Duodenal mucosa (tissue), 2 donors: ENCODE results near the gene CCDC30.
"Not testable (repeated sequence)": the region's sequence is repeated elsewhere in the genome, so short reads cannot be mapped to it uniquely, and the experiment has no call there.

Experiments used
- H3K27ac ChIP-seq: one replicate; pipeline ENCODE4 v1.7.0; 2013; ENCODE audit warnings: low read depth, low read length
- H3K27me3 ChIP-seq, 2 donors: one replicate each; pipeline ENCODE4 v1.7.0; 2013; ENCODE audit warnings: low read length in 2 of 2, control low read depth in 1 of 2; ENCODE audit not compliant: insufficient read depth in 2 of 2, control insufficient read depth in 1 of 2
- H3K36me3 ChIP-seq, 2 donors: one replicate each; pipeline ENCODE4 v1.7.0; 2013; ENCODE audit warnings: low read length in 2 of 2, control low read depth in 1 of 2; ENCODE audit not compliant: insufficient read depth in 2 of 2, control insufficient read depth in 1 of 2
- H3K4me1 ChIP-seq, 2 donors: one replicate each; pipeline ENCODE4 v1.7.0; 2013; ENCODE audit warnings: low read length in 2 of 2, control low read depth in 1 of 2; ENCODE audit not compliant: insufficient read depth in 2 of 2, control insufficient read depth in 1 of 2
- H3K4me3 ChIP-seq, 2 donors: one replicate each; pipeline ENCODE4 v1.7.0; 2013; ENCODE audit warnings: low read length in 2 of 2, low read depth in 1 of 2
- H3K9ac ChIP-seq, 2 donors: one replicate each; pipeline ENCODE4 v1.7.0; 2013; ENCODE audit warnings: low read length in 2 of 2, low read depth in 1 of 2
- H3K9me3 ChIP-seq, 2 donors: one replicate each; pipeline ENCODE4 v1.7.0; 2013; ENCODE audit warnings: low read length in 2 of 2, control low read depth in 1 of 2; ENCODE audit not compliant: control insufficient read depth in 1 of 2

The CCDC30 gene

DNA sequence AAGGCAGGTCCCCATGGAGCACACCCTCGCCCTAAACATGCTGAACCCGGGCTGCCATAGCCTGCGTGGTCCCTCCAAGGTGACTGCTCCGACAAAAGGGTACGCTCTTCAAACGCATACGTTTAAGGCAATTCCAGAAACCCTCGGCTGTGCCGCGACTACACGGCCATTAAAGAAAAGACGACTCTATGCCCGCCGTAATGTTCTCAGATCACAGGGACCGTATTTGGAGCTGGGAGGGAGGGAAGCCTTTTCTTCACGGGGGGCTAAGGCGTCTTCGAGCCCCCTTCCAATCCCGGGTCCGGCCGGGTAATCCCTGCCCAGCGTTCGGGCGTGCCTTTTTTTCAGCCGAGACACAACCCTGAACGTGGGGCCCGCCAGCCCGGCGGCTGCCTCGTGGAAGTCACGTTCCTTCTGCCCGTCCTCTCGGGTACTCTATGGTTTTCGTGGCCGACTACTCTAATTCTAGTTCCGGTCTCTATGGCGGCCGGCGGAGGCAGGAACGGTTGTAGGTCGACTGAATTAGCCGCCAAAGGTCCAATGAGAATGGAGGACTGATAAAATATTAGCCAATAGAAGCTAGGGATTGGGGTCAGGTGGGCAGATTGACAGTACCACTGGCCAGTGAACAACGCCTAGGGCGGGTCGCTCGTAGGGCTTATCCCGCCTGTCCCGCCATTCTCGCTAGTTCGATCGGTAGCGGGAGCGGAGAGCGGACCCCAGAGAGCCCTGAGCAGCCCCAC lies 218.8 kb downstream of the CCDC30 start, which contains the start of gene YBX1:
Gene YBX1 (plus strand): TSS at position 678 of the 743 bp plus-strand sequence. CDS start 148 bp downstream, outside the sequence.
- Histone ChIP-seq H3K27ac (peak within 1 kb of the TSS; percentile 61), H3K9me3 (no peaks in the 10 kb centered on the region), H3K9ac (peak within 1 kb of the TSS; percentile 81 to 96), H3K36me3 (peaks cover 0 to under 1% of the 10 kb centered on the region in 2 donors), H3K4me3 (peak within 1 kb of the TSS; percentile 84 to 93), H3K27me3 (no peaks in the 10 kb centered on the region), H3K4me1 (peaks cover 42 to 45% of the 10 kb centered on the region in 2 donors)

DNA sequence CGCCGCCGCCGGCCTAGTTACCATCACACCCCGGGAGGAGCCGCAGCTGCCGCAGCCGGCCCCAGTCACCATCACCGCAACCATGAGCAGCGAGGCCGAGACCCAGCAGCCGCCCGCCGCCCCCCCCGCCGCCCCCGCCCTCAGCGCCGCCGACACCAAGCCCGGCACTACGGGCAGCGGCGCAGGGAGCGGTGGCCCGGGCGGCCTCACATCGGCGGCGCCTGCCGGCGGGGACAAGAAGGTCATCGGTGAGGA lies 219.3 kb downstream of the CCDC30 start:
- Histone ChIP-seq H3K4me1 (peaks cover 42 to 45% of the 10 kb centered on the region in 2 donors), H3K27ac (peak overlapping the region; percentile 60), H3K4me3 (peak overlapping the region; percentile 84)
- H3K27me3 ChIP-seq, H3K36me3 ChIP-seq, H3K9me3 ChIP-seq, H3K9ac ChIP-seq: not testable (repeated sequence)

DNA sequence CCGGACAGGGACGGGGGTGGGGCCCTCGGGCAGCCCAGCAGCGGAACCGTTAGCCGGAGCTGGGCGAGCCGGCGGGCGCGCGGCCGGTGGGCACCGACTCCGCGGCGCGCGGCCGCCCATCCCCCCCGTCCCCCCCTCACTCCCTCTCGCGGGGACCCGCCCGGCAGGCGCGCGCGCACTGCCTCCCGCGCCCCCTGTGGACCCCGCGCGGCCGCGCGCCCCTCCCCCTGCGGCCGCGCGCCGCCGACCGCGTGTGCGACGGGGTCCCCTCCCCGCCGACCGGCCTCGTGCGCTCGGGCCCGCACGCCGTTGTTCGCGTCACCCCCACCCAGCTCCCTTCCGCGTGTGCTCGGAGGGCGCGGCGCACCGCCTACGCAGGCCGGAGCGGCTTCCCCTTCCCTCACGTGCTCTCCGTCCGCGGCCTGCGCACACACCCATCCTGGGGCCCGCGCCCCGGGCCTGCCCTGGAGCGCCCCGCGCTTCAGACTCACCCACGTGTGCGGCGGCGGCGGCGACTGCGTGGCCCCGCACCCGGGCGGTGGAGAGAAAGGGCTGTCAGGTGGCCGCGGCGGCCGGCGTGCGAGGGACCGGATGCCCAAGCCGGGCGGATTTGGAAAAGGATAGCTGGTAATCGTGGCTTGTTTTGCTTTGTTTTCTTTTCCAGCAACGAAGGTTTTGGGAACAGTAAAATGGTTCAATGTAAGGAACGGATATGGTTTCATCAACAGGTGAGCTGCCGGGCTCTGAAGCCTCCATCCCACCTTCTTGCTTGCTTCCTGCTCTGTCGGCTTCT lies 219.8 kb downstream of the CCDC30 start:
- Histone ChIP-seq H3K9ac (peak overlapping the region; percentile 68 to 75), H3K4me1 (peaks cover 45 to 50% of the 10 kb centered on the region in 2 donors), H3K4me3 (peak overlapping the region; percentile 81 to 84), H3K9me3 (no peaks in the 10 kb centered on the region), H3K27ac (peak overlapping the region; percentile 60), H3K27me3 (no peaks in the 10 kb centered on the region), H3K36me3 (no peaks in the 10 kb centered on the region)

DNA sequence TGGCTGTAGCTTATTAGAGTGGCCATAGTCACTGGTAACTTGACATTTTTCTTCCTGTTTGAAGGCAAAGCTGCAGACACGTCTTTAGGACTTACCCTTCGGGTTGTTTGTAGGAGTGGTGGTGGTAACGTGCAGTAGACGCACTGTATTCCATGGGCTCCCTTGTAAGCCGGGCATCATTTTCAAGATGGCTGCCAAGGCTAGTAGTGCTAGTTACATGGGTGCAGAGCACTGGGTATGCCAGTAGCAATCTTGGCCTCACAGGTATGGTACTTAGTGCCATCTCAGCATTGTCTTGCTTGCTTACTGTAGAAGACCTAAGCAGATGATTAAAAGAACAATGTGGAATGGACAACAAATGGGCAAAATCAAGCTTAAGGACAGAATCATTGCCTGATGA lies 221.1 kb downstream of the CCDC30 start:
- no peaks in the 10 kb centered on the region for H3K9me3 ChIP-seq
- H3K36me3 ChIP-seq: no peaks in the 10 kb centered on the region
- H3K4me1 ChIP-seq: peaks cover 57 to 62% of the 10 kb centered on the region in 2 donors
- H3K27me3 ChIP-seq: no peaks in the 10 kb centered on the region
- H3K9ac ChIP-seq: peak overlapping the region; percentile 28 to 75
- H3K4me3 ChIP-seq: peak overlapping the region; percentile 81 to 84
- no peak overlapping the region for H3K27ac ChIP-seq

DNA sequence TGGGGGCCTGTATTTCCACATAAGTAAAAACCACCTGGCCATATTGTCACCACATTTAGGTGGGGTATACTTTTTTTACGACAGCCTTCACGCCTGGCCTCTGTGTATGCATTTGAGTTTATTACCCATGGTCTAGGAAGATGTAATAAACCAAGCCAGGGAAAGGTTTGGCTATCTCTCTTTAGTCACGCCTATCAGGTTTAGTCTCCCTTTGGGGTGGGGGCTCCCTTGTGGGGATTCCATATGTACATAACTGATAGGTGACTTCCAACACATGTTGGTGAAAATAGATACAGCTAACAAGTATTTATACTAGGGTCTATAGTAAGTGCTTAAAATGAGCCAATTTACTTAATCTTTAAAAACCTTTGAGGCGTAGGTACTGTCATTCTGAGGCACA lies 223.3 kb downstream of the CCDC30 start:
- H3K4me3 ChIP-seq: no peak overlapping the region
- no peaks in the 10 kb centered on the region for H3K27me3 ChIP-seq
- H3K9ac ChIP-seq: no peak overlapping the region
- H3K36me3 ChIP-seq: no peaks in the 10 kb centered on the region
- no peak overlapping the region for H3K27ac ChIP-seq
- H3K4me1 ChIP-seq: peaks cover 59 to 68% of the 10 kb centered on the region in 2 donors
- H3K9me3 ChIP-seq: no peaks in the 10 kb centered on the region

DNA sequence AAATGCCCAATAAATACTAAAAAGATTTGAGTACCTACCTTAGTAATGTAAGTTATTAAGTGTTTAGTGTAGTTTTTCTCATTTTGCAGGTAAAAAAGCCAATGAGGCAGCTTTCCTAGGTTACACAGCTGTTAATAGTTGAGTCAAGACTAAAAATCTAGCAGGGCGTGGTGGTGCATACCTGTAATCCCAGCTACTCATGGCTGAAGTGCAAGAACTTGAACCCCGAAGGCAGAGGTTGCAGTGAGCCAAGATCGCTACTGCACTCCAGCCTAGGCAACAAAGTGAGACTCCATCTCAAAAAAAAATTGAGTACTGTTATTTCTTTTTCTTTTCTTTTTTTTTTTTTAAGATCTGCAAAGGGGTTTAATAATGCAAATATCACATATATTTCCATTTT lies 226.8 kb downstream of the CCDC30 start:
- H3K4me1 ChIP-seq: peaks cover 78 to 84% of the 10 kb centered on the region in 2 donors
- no peaks in the 10 kb centered on the region for H3K9me3 ChIP-seq
- no peaks in the 10 kb centered on the region for H3K27me3 ChIP-seq
- no peak overlapping the region for H3K4me3 ChIP-seq
- peaks cover 0 to 1% of the 10 kb centered on the region in 2 donors for H3K36me3 ChIP-seq
- no peak overlapping the region for H3K27ac ChIP-seq
- H3K9ac ChIP-seq: no peak overlapping the region

DNA sequence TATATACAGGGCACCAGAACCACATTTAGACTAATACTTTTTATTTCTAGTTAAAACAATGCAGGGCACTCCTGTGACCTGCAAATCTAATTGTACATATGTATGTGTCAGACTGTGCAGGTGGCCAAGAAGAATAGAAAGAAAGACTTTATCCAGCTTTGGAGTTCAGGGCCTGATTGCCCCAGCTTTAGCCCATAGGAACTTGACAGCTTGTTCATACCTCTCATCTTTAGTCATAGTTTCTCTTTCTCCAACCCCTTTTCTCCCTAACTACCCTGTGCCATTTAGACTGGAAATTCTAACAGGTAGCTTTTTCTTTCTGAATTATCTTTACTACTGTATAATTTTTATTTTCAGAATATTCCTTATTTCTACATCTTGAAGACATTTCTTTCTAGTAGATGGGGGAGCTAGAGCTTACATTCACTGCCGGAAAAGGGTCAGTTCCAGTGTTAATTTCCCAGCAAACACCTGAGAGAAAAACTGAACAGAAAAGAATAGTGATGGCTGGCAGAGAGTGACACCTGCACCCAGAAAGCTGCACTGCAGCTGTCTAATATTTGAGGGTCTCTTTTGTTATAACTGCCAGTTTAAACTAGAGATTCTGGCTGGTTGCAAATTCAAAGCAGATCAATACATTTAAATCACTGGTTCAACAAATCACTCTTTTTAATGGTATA lies 227.5 kb downstream of the CCDC30 start:
- Histone ChIP-seq H3K27me3 (no peaks in the 10 kb centered on the region), H3K4me1 (peaks cover 70 to 78% of the 10 kb centered on the region in 2 donors), H3K27ac (no peak overlapping the region), H3K9me3 (no peaks in the 10 kb centered on the region), H3K4me3 (peak overlapping the region in 1 of 2 donors; percentile 24), H3K9ac (no peak overlapping the region), H3K36me3 (peaks cover 0 to 8% of the 10 kb centered on the region in 2 donors)

DNA sequence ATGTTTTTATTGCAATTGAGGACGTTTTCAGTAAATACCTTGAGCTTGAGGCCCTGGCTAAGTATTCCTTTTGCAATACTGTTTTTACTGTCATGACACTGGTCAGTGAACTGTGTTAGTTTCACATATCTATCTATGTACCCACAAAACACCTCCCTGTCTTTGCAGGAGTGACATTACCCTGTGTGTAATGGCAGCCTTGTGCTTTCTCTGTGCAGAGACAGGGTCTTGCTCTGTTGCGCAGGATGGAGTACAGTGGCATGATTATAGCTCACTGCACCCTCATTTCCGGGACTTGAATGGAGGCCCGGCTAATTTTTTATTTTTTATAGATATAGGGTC lies 228.0 kb downstream of the CCDC30 start:
- H3K4me3 ChIP-seq: no peak overlapping the region
- no peak overlapping the region for H3K9ac ChIP-seq

DNA sequence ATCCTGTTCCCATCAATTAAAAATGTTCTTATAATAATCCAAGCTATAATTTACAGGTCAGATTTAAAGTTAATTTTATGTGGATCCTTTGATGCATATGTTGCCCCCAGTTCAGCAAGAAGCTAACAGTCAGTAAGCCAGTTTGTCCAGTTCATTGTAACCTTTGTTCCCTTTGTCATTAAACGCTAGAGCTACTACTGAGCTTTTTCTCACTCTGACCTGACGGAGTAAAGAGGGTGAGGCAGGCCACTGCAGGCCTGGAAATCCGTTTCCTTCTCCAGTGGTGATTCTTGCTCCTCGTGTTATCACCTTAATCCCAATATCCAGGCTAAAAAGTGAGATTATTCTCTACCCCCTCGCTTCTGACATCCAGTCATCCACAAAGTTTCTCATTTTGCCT lies 229.4 kb downstream of the CCDC30 start:
- peaks cover 59 to 66% of the 10 kb centered on the region in 2 donors for H3K4me1 ChIP-seq
- H3K9ac ChIP-seq: peak overlapping the region in 1 of 2 donors; percentile 23
- H3K27ac ChIP-seq: peak overlapping the region; percentile 63
- no peaks in the 10 kb centered on the region for H3K9me3 ChIP-seq
- peaks cover 10 to 26% of the 10 kb centered on the region in 2 donors for H3K36me3 ChIP-seq
- H3K4me3 ChIP-seq: peak overlapping the region; percentile 23 to 48
- no peaks in the 10 kb centered on the region for H3K27me3 ChIP-seq

More for the DNA sequence above, 228.0 kb downstream of the CCDC30 start:
- no peaks in the 10 kb centered on the region for H3K27me3 ChIP-seq
- no peaks in the 10 kb centered on the region for H3K9me3 ChIP-seq
- peaks cover 65 to 73% of the 10 kb centered on the region in 2 donors for H3K4me1 ChIP-seq
- no peak overlapping the region for H3K27ac ChIP-seq
- H3K36me3 ChIP-seq: peaks cover 0 to 13% of the 10 kb centered on the region in 2 donors

DNA sequence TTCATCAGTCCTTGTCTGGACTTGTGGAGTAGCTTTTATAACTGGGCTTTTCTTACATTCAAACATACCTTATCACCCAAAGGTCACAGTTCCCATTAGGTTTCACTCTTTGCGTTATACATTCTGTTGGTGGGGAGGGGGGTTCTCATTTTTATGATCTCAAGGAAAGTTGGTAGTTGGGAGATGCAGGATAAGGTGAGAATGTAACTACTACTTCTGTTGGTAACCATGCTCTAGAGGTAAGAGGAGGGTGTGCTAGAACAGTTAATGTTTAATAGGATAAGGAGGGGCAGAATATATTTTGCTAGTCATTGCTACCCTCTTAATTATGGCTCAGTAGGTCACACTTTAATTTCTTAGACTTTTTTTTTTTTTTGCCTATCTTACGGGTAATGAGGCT lies 229.8 kb downstream of the CCDC30 start:
- peaks cover 15 to 31% of the 10 kb centered on the region in 2 donors for H3K36me3 ChIP-seq
- H3K27ac ChIP-seq: peak overlapping the region; percentile 63

More for the DNA sequence above, 229.8 kb downstream of the CCDC30 start:
- H3K4me3 ChIP-seq: peak overlapping the region; percentile 23 to 48
- H3K9me3 ChIP-seq: no peaks in the 10 kb centered on the region
- peak overlapping the region in 1 of 2 donors; percentile 16 for H3K9ac ChIP-seq
- H3K27me3 ChIP-seq: no peaks in the 10 kb centered on the region
- peaks cover 57 to 61% of the 10 kb centered on the region in 2 donors for H3K4me1 ChIP-seq
